Right forelimb (tissue), 1 donor: ENCODE measurements around the gene LRRC37B.
A peak's percentile ranks its signal among the peaks of the same experiment; 100 is the strongest.
"Not testable (repeated sequence)": the region's sequence is repeated elsewhere in the genome, so short reads cannot be mapped to it uniquely, and the experiment has no call there.

Experiments used
- DNase-seq: peaks from one replicate; pipeline ENCODE4 v3.0.0-alpha.2; 2018

The LRRC37B gene

DNA sequence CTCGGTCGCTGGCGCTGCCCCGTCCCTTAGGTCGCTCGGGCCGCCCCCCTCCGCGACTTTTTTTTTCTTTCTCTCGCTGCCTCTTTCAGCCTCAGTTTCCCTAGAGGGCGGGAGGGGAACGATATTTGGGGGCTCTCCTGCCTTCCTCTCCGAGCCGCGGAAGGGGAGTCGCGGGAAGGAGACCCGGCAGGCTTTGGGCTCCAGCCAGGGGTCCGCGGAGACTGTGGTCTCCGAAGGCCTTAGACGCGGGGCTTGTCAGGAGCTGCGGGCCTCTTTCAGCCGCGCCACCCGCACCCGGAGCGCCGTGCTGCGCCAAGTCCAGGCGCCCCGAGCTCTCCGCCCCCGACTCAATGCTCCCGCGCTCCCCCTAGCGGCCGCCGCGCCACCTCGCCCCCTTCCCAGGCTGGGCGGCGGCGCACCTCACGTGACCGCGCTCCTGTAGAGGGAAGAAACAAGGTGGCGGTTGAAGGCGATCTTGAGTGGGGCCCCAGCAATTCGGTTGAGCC is at the start of gene LRRC37B:
TSS of gene LRRC37B (plus strand) at position 427 of the 506 bp plus-strand sequence. CDS start 14,010 bp downstream, outside the sequence.
- DNase-seq: peak; percentile 94

- DNase-seq: not testable (repeated sequence)
These were observed 43.1 kb upstream of the LRRC37B start for GRCh38 chr17:31964131-31964530.

DNA sequence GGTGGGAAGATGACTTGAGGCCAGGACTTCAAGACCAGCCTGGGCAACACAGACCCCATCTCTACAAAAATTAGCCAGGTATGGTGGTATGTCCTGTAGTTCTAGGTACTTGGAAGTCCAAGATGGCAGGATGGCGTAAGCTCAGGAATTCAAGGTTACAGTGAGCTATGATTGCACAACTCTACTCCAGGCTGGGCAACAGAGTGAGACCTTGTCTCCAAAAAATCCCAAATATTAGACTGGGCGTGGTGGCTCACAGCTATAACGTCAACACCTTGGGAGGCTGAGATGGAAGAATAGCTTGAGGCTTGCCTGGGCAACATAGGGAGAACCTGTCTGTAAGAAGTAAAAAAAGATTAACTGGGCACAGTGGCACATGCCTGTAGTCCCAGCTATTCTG is 39.5 kb upstream of the LRRC37B start:
- no peak for DNase-seq

DNA sequence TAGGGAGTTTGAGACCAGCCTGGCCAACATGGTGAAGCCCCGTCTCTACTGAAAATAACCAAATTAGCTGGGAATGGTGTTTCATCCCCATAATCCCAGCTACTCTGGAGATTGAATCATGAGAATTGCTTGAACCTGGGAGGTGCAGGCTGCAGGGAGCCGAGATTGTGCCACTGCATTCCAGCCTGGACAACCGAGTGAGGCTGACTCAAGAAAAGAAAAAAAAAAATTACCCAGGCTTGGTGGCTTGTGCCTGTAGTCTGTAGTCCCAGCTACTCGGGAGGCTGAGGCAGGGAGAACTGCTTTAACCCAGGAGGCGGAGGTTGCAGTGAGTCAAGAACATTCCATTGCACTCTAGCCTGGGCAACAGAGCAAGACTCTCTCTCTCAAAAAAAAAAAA is 36.8 kb upstream of the LRRC37B start:
- not testable (repeated sequence) for DNase-seq

DNA sequence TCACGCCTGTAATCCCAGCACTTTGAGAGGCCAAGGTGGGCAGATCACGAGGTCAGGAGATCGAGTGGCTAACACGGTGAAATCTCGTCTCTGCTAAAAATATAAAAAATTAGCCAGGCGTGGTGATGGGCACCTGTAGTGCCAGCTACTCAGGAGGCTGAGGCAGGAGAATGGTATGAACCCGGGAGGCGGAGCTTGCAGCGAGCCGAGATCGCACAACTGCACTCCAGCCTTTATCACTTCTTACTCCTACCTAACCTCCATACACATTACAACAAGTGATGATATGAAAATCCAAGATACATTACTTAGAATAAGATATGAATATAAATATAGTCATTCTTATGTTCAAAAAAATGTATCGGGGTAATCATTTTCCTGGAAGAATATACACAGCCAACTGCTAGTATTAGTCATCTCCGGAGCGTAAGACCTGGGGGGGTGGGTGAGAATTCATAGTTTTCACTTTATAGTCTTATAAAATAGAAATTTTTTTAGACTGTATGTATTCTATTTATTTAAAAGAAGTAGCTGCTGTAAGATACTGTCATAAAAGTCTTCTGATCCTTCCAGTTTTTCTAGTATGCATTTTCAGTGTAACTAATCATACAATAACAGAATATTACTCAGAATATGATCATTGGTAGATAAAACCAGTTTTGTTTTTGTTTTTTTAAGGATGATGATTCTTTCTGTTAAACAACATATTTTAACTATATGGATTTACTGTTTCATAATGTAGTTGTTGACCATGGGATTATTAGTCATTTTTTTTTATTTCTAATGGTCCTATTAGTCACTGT is 32.7 kb upstream of the LRRC37B start:
- not testable (repeated sequence) for DNase-seq

DNA sequence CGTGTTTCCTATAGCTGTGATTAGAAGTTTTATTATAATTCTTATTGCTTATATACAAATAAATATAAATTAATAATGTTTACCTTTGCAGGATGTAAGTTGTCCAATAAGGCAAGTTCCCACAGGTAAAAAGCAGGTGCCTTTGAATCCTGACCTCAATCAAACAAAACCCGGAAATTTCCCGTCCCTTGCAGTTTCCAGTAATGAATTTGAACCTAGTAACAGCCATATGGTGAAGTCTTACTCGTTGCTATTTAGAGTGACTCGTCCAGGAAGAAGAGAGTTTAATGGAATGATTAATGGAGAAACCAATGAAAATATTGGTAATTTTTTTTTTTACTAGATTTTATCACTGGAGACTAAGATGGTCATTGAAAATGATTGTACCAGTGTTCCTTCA is 31.8 kb upstream of the LRRC37B start:
- DNase-seq: not testable (repeated sequence)

- DNase-seq: not testable (repeated sequence)
These were observed 15.4 kb upstream of the LRRC37B start for GRCh38 chr17:31991821-31992220.

DNA sequence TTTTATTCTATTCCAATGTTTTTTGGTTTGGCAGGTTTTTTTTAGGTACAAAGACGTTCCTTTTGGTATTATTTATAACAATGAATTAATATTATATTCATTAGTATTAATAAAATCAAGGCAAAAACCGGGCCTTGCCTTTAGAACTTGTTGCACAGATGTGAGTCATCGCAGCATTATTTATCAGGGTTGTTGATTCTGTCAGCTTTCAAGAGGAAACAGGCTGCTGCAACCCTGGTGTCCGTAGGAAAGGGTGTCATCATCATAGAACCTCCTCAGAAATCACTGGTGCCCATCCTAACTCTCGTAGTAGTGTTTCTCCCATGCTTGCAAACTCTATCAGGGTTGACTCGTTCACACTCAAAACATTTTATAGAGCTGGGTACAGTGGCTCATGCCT is 10.2 kb upstream of the LRRC37B start:
- no peak for DNase-seq

GRCh38 chr17:32007463-32008298 is 498 bp downstream of the LRRC37B start:
- DNase-seq: peak; percentile 63

- DNase-seq: no peak
These were observed 2.0 kb downstream of the LRRC37B start for GRCh38 chr17:32009262-32009542.

DNA sequence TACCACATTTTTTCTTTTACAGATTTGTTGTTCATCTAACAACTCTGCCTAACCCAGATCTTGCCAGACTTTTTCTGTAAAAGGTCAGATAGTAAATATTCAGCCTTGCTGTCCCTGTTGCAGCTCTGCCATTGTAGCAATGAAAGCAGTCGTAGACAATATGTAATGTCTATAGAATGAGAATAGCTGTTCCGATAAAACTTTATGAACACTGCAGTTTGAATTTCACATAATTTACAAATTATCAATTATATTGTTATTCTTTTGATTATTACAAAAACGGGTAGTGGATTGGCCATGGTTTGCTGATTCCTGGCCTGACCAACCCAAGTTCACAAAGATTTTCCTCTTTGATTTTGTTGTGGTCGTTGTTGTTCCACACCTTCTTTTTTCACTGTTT is 2.9 kb downstream of the LRRC37B start:
- no peak for DNase-seq

DNA sequence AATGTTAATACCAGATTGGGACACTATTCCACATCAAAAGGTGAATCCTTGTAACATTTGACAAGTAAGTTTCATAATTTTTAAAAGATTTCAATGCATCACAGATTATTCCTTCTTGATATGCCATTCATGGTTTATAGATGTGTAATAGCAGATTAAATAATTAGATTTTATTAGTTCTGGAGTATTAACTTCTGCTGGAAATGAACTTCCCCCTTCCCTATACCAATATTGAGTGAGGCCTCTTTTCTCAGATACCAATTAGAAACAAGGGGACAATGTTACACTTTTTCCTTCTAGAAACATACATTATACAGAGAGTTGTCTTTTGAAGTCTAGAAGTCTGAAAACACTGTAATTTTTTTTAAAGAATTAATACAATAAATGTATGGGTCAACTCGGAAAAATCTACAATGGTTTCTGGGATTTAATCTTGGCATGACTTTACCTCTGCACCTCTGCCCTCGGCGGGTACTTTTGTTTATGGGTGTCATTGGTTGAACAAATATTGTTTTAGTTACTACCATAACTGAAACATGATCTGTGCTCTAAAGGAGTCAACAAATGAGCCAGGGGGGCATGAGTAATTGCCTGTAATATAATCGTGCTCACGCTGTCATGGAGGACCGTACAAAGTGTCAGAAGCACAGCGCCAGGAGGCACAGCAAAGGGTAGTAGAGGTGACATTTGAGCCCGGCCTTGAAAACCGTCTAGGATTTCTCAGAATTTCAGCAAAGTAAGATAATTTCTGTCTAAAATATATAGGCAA is 8.2 kb downstream of the LRRC37B start:
- DNase-seq: no peak

DNA sequence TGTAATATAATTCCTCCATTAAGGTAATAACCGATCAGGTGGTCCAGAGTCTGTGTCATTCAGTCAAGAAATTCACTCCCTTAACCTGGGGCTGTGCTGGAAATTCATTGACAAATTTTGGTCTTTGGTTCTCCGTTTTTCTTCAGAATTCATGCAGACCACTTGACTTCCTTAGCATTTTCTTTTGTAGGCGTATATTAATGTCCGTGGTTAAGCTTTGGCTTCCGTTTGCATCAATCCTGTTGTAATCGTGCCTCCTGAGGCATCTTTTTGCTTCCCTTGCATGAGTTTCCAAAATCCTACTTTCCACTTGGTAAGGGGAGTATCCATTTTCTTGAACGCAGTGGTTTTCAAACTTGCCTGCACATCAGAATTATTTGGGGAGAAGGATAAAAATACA is 9.0 kb downstream of the LRRC37B start:
- DNase-seq: no peak

GRCh38 chr17:32019228-32019627 is 12.0 kb downstream of the LRRC37B start:
- DNase-seq: no peak

DNA sequence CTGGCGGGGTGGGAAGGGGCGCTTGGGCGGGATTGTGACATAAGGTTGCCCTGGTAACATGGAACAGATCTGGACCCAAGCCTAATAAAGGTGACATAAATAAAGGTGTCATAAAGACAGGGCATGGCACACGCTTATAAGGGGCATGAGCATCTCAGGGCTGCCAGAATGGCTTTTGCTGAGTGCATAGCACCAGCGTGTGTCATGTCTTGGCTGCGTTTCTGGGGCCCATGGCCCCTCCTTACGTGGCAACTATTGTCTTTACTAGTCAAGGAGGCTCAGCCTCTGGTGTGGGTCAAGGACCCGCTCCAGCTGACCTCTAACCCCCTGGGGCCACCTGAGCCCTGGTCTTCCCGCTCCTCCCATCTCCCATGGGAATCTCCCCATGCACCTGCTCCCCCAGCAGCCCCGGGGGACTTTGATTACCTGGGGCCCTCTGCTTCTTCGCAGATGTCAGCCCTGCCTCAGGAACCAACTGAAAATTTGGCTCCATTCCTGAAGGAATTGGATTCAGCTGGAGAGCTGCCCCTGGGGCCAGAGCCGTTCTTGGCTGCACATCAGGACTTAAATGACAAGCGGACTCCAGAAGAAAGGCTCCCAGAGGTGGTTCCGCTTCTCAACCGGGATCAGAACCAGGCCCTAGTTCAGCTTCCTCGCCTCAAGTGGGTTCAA is 13.9 kb downstream of the LRRC37B start:
- DNase-seq: no peak

GRCh38 chr17:32021615-32021955 is 14.4 kb downstream of the LRRC37B start:
- no peak for DNase-seq

GRCh38 chr17:32022554-32022953 is 15.4 kb downstream of the LRRC37B start:
- DNase-seq: not testable (repeated sequence)

GRCh38 chr17:32027271-32027670 is 20.1 kb downstream of the LRRC37B start:
- not testable (repeated sequence) for DNase-seq

GRCh38 chr17:32033223-32033622 is 26.0 kb downstream of the LRRC37B start:
- no peak for DNase-seq

GRCh38 chr17:32033812-32034211 is 26.6 kb downstream of the LRRC37B start:
- DNase-seq: not testable (repeated sequence)

- not testable (repeated sequence) for DNase-seq
These were observed 33.1 kb downstream of the LRRC37B start for GRCh38 chr17:32040246-32040645.

DNA sequence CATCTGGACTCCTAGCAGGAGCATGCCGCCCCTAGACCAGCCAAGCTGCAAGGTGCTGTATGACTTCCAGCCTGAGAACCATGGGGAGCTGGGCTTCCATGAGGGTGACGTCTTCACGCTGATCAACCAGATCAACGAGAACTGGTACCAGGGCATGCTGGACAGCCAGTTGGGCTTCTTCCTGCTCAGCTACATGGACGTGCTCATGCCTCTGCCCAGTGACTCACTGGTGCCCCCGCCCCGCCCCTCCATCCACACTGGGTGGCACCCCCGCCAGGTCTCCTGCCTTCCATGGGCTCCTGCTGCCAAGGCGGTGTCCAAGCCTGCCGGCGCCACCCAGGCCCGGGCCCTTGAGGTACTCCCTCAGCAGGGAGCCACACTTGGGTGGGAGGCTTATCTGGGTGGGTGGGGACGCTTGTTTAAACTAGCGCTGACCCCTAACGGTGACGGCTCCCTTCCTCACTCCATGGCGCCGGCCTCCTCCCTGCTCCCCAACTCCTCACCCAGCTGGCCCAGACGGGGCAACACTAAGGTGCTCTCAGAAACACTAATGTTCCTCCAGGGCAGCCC is 34.2 kb downstream of the LRRC37B start:
- DNase-seq: not testable (repeated sequence)
